SK-N-SH (cell line): ENCODE results near the gene RBM33.

Experiments used
- EP300 ChIP-seq, 2 experiments: IDR thresholded peaks; 2 replicates each; pipeline versions ENCODE4 v1.4.0 to v1.6.1; 2012; ENCODE audit warnings: borderline replicate concordance in 1 of 2, low read depth in 1 of 2, low read length in 1 of 2
- FOSL2 ChIP-seq: IDR thresholded peaks from 2 replicates; pipeline ENCODE4 v1.4.0; 2012; ENCODE audit warnings: low read depth, mild to moderate bottlenecking, moderate library complexity, borderline replicate concordance
- FOXM1 ChIP-seq: IDR thresholded peaks from 2 replicates; pipeline ENCODE4 v1.4.0; 2012; ENCODE audit warnings: low read depth, mild to moderate bottlenecking
- POLR2AphosphoS5 ChIP-seq: IDR thresholded peaks from 2 replicates; pipeline ENCODE4 v1.6.1; 2012; ENCODE audit warnings: low read depth, low read length
- RAD21 ChIP-seq: IDR thresholded peaks from 2 replicates; pipeline ENCODE4 v1.6.1; 2012; ENCODE audit warnings: mild to moderate bottlenecking, low read length
- RCOR1 ChIP-seq: fragments of 150-350 bp; IDR thresholded peaks from 2 replicates; pipeline ENCODE4 v1.6.1; 2017; ENCODE audit warnings: antibody characterized with exemption, low read length
- TCF12 ChIP-seq: IDR thresholded peaks from 2 replicates; pipeline ENCODE4 v1.4.0; 2012
- TF ChIP-seq, protein P1 (sequence below): IDR thresholded peaks from 2 replicates; pipeline ENCODE4 v1.6.1; 2012; ENCODE audit warnings: mild to moderate bottlenecking, low read depth, low read length, moderate library complexity
- TF ChIP-seq, protein P2 (sequence below): fragments of 200-600 bp; sonication (generic); IDR thresholded peaks from 2 replicates; pipeline ENCODE4 v1.6.1; 2017; ENCODE audit warnings: antibody characterized with exemption, mild to moderate bottlenecking, moderate library complexity

DNA sequence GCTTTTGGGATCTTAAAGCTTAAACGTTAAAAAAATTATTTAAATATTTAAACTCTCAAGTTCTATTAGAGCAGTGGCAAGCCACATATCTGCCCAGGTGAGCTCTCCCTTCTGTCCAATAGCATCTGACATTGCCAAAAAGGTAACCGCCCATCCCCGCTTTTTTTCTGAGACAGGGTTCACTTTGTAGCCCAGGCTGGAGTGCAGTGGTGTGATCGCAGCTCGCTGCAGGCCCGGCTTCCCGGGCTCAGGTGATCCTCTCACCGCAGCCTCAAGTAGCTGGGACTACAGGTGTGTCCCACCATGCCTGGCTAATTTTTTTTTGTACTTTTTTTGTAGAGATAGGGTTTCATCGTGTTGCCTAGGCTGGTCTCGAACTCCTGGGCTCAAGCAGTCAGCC lies 83.2 kb downstream of the RBM33 start:
- no peak for TF ChIP-seq FOXM1
- TF ChIP-seq RAD21 = no peak
- TF ChIP-seq, protein P1, sequence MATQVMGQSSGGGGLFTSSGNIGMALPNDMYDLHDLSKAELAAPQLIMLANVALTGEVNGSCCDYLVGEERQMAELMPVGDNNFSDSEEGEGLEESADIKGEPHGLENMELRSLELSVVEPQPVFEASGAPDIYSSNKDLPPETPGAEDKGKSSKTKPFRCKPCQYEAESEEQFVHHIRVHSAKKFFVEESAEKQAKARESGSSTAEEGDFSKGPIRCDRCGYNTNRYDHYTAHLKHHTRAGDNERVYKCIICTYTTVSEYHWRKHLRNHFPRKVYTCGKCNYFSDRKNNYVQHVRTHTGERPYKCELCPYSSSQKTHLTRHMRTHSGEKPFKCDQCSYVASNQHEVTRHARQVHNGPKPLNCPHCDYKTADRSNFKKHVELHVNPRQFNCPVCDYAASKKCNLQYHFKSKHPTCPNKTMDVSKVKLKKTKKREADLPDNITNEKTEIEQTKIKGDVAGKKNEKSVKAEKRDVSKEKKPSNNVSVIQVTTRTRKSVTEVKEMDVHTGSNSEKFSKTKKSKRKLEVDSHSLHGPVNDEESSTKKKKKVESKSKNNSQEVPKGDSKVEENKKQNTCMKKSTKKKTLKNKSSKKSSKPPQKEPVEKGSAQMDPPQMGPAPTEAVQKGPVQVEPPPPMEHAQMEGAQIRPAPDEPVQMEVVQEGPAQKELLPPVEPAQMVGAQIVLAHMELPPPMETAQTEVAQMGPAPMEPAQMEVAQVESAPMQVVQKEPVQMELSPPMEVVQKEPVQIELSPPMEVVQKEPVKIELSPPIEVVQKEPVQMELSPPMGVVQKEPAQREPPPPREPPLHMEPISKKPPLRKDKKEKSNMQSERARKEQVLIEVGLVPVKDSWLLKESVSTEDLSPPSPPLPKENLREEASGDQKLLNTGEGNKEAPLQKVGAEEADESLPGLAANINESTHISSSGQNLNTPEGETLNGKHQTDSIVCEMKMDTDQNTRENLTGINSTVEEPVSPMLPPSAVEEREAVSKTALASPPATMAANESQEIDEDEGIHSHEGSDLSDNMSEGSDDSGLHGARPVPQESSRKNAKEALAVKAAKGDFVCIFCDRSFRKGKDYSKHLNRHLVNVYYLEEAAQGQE = no peak
- TF ChIP-seq, protein P2, sequence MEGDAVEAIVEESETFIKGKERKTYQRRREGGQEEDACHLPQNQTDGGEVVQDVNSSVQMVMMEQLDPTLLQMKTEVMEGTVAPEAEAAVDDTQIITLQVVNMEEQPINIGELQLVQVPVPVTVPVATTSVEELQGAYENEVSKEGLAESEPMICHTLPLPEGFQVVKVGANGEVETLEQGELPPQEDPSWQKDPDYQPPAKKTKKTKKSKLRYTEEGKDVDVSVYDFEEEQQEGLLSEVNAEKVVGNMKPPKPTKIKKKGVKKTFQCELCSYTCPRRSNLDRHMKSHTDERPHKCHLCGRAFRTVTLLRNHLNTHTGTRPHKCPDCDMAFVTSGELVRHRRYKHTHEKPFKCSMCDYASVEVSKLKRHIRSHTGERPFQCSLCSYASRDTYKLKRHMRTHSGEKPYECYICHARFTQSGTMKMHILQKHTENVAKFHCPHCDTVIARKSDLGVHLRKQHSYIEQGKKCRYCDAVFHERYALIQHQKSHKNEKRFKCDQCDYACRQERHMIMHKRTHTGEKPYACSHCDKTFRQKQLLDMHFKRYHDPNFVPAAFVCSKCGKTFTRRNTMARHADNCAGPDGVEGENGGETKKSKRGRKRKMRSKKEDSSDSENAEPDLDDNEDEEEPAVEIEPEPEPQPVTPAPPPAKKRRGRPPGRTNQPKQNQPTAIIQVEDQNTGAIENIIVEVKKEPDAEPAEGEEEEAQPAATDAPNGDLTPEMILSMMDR = no peak
- no peak for TF ChIP-seq POLR2AphosphoS5
- no peak for TF ChIP-seq TCF12
- no peak for TF ChIP-seq FOSL2
- TF ChIP-seq RCOR1 = no peak
- TF ChIP-seq EP300 (IDR thresholded peaks at IDR 0.05; ENCODE audit: borderline replicate concordance in 1 of 2, low read depth in 1 of 2, low read length in 1 of 2) = no peak
